GM19025 (cell line): ENCODE measurements around the gene WAC.

ENCODE experiments used
- ATAC-seq: cut with Tn5 transposase; IDR thresholded peaks from one replicate; pipeline ENCODE4 v1.9.1; 2021; ENCODE audit warnings: mild to moderate bottlenecking, low read depth, moderate library complexity; ENCODE audit not compliant: unreplicated experiment

WAC gene

GRCh38 chr10:28530751-28531150 is 2.2 kb upstream of the WAC start:
- ATAC-seq = no peak

GRCh38 chr10:28533186-28533564 is 257 bp downstream of the WAC start:
- ATAC-seq = no peak

- no peak for ATAC-seq
Observed at GRCh38 chr10:28533571-28534304, 820 bp downstream of the WAC start.

GRCh38 chr10:28535846-28536245 is 2.9 kb downstream of the WAC start:
- ATAC-seq = no peak

GRCh38 chr10:28538595-28538994 is 5.7 kb downstream of the WAC start:
- no peak for ATAC-seq

GRCh38 chr10:28540145-28540544 is 7.2 kb downstream of the WAC start:
- no peak for ATAC-seq

- no peak for ATAC-seq
Observed at GRCh38 chr10:28541717-28542365, 8.9 kb downstream of the WAC start.

- ATAC-seq = no peak
Observed at GRCh38 chr10:28542728-28543127, 9.8 kb downstream of the WAC start.

- no peak for ATAC-seq
Observed at GRCh38 chr10:28544058-28544457, 11.1 kb downstream of the WAC start.

- ATAC-seq = no peak
Observed at GRCh38 chr10:28545967-28546644, 13.2 kb downstream of the WAC start.

GRCh38 chr10:28548781-28549498 is 16.0 kb downstream of the WAC start:
- no peak for ATAC-seq

- no peak for ATAC-seq
Observed at GRCh38 chr10:28551086-28551485, 18.2 kb downstream of the WAC start.

GRCh38 chr10:28552775-28553174 is 19.9 kb downstream of the WAC start:
- no peak for ATAC-seq

GRCh38 chr10:28554009-28554408 is 21.1 kb downstream of the WAC start:
- ATAC-seq = no peak

- no peak for ATAC-seq
Observed at GRCh38 chr10:28554952-28555351, 22.0 kb downstream of the WAC start.

- ATAC-seq = no peak
Observed at GRCh38 chr10:28555358-28555757, 22.4 kb downstream of the WAC start.

GRCh38 chr10:28556142-28556541 is 23.2 kb downstream of the WAC start:
- ATAC-seq = no peak

- no peak for ATAC-seq
Observed at GRCh38 chr10:28558186-28558585, 25.3 kb downstream of the WAC start.

GRCh38 chr10:28558923-28559508 is 26.1 kb downstream of the WAC start:
- no peak for ATAC-seq

GRCh38 chr10:28559618-28560017 is 26.7 kb downstream of the WAC start:
- no peak for ATAC-seq

- ATAC-seq = no peak
Observed at GRCh38 chr10:28560617-28561016, 27.7 kb downstream of the WAC start.
